B cell (primary cell): ENCODE measurements around the gene TP53.

ENCODE experiments used
- CTCF ChIP-seq: fragments of 200-600 bp; IDR thresholded peaks from one replicate; pipeline ENCODE4 v1.8.0; 2022; ENCODE audit warnings: antibody characterized with exemption, mild to moderate bottlenecking
- EZH2 ChIP-seq: IDR thresholded peaks from 2 replicates; pipeline ENCODE4 v1.6.1; 2012; ENCODE audit warnings: borderline replicate concordance, low read depth, mild to moderate bottlenecking, moderate library complexity, low read length; ENCODE audit not compliant: insufficient read depth, poor library complexity, severe bottlenecking

GRCh38 chr17:7632492-7632894 lies 54.8 kb downstream of the TP53 start:
- TF ChIP-seq EZH2 (no peak), CTCF (peak; percentile 18)
